Measurements from ENCODE around the gene ABHD16A.

Gene ABHD16A

GRCh38 chr6:31676322-31676903 lies 26.7 kb downstream of the ABHD16A start:
- TF ChIP-seq, protein P1, sequence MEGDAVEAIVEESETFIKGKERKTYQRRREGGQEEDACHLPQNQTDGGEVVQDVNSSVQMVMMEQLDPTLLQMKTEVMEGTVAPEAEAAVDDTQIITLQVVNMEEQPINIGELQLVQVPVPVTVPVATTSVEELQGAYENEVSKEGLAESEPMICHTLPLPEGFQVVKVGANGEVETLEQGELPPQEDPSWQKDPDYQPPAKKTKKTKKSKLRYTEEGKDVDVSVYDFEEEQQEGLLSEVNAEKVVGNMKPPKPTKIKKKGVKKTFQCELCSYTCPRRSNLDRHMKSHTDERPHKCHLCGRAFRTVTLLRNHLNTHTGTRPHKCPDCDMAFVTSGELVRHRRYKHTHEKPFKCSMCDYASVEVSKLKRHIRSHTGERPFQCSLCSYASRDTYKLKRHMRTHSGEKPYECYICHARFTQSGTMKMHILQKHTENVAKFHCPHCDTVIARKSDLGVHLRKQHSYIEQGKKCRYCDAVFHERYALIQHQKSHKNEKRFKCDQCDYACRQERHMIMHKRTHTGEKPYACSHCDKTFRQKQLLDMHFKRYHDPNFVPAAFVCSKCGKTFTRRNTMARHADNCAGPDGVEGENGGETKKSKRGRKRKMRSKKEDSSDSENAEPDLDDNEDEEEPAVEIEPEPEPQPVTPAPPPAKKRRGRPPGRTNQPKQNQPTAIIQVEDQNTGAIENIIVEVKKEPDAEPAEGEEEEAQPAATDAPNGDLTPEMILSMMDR (IDR thresholded peaks at IDR 0.05; ENCODE audit: borderline replicate concordance, control extremely low read depth, extremely low read depth, insufficient read depth, missing control alignments): no peak
- in situ Hi-C loops (cut with MboI; ENCODE audit: low sequenced_read_pairs, unreplicated experiment): no loop called here
- no peak for DNase-seq (ENCODE audit: low spot score)

- TF ChIP-seq, protein P1 (IDR thresholded peaks at IDR 0.05; ENCODE audit: borderline replicate concordance, control extremely low read depth, extremely low read depth, insufficient read depth, missing control alignments): no peak
- DNase-seq (ENCODE audit: low spot score): no peak
- in situ Hi-C loops (cut with MboI; ENCODE audit: low sequenced_read_pairs, unreplicated experiment): no loop called here
These were observed 33.4 kb downstream of the ABHD16A start, which contains the start of gene LY6G5B for GRCh38 chr6:31669676-31670075. LY6G5B (plus strand) TSS chr6:31669976; CDS start chr6:31670951, 975 bp downstream.

DNA sequence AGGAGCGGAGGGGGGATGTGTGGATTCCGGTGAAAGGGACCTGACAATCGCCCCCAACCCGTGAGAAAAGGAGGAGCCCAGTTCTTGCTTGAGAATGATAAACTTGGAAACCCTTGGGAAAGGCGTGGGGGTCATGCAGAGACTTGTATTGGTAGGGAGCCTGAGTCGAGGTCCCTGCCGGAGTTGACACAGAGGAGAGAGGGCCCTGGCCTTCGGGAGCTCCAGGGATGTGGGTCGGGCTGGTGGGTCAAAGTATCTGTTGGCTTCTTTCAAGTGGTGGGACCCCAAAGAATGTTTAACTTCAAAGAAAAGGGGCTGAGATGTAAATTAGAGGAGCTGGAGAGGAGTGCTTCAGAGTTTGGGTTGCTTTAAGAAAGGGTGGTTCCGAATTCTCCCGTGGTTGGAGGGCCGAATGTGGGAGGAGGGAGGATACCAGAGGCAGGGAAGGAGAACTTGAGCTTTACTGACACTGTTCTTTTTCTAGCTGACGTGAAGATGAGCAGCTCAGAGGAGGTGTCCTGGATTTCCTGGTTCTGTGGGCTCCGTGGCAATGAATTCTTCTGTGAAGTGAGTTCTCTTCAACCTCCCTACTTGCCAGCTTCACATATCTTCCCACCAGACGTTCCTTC lies 36.7 kb downstream of the ABHD16A start:
- no peak for DNase-seq (ENCODE audit: low spot score)
- in situ Hi-C loops (cut with MboI; ENCODE audit: low sequenced_read_pairs, unreplicated experiment): no loop called here

DNA sequence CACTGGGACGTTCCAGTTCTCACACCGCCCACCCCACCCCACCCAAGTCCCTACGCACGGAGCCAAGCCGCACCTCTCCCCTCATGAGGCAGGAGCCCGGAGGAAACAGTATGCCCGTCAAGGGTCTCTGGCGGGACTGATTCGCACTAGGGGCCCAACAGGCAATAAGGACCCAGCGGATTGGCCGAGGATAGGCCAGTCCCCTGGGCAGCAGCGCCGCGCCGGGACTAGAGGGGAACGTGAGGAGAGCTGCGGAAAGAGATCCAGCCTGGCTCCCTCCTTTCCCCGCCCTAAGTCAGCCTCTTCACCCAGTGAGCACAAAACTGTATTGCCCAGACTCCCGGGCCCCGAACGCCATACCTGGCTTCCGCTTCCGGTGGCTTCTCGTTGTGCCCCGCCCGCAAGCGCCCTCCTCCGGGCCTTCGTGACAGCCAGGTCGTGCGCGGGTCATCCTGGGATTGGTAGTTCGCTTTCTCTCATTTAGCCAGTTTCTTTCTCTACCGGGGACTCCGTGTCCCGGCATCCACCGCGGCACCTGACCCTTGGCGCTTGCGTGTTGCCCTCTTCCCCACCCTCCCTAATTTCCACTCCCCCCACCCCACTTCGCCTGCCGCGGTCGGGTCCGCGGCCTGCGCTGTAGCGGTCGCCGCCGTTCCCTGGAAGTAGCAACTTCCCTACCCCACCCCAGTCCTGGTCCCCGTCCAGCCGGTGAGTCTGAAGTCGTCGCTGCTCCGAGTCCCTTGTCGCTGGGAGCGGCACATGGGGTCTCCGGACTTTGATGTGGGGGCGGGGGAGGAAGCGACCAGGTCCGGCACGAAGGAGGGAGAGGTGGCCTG lies 37.4 kb downstream of the ABHD16A start, which contains the start of gene CSNK2B:
CSNK2B (plus strand) TSS at position 580 of the 836 bp plus-strand sequence. CDS start 752 bp downstream, outside the sequence.
- in situ Hi-C loops (cut with MboI; ENCODE audit: low sequenced_read_pairs, unreplicated experiment): no loop called here
- peak; percentile 98 for DNase-seq (ENCODE audit: low spot score)
- TF ChIP-seq, protein P1 (IDR thresholded peaks at IDR 0.05; ENCODE audit: borderline replicate concordance, control extremely low read depth, extremely low read depth, insufficient read depth, missing control alignments): no peak

More for the DNA sequence above, 36.7 kb downstream of the ABHD16A start:
- TF ChIP-seq, protein P1 (IDR thresholded peaks at IDR 0.05; ENCODE audit: borderline replicate concordance, control extremely low read depth, extremely low read depth, insufficient read depth, missing control alignments): no peak

DNA sequence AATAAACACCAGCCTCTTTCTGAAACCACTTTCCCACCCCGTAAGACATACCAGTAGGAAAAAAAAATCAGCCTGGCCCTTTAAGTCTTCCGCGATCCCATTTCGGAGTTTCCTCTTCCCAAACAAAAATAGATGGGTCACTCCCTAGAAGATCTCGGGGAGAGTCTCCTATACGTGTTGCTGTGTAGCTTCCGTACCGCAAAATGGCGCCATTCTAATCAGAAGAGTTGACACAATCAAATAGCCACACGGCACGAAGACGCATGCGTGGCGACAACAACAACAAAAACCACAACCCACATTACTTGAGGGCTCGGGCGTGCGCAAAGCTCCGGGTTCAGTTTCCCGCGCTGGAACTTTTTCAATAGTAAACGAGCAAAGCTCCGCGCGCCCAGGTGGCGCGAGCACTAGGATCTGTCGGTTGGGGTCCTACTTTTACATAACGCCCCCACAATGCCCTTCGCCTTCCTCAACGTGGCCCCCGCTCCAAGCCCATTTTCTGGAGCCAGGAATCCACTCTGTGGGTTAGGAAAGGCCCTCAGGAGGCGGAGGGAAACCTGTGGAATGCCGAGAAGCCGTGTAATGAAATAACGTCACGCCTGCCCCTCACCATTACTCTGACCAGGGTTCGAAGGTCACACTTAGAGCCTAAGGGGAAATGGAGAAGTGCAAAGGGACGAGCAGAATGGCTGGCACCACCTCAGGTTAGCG lies 38.2 kb downstream of the ABHD16A start, which contains the start of gene GPANK1:
GPANK1 (minus strand) TSS at position 208 of the 711 bp plus-strand sequence. CDS start 519 bp downstream, outside the sequence.
- TF ChIP-seq, protein P1 (IDR thresholded peaks at IDR 0.05; ENCODE audit: borderline replicate concordance, control extremely low read depth, extremely low read depth, insufficient read depth, missing control alignments): no peak
- in situ Hi-C loops (cut with MboI; ENCODE audit: low sequenced_read_pairs, unreplicated experiment): no loop called here
- DNase-seq (ENCODE audit: low spot score): peak; percentile 84
